ENCODE measurements around the gene TOP1.
A peak's percentile ranks its signal among the peaks of the same experiment; 100 is the strongest.
"Not testable (repeated sequence)": the region's sequence is repeated elsewhere in the genome, so short reads cannot be mapped to it uniquely, and the experiment has no call there.

TOP1 gene

GRCh38 chr20:41028359-41029149 is at the start of gene TOP1:
TSS of gene TOP1 (plus strand) at chr20:41028822. CDS start at chr20:41029068, 246 bp downstream.
- DNase-seq: peak; percentile 100

- no peak for DNase-seq
These were observed 49.4 kb upstream of the TOP1 start for GRCh38 chr20:40979247-40979646.

GRCh38 chr20:40980106-40980827 is 48.4 kb upstream of the TOP1 start:
- no peak for DNase-seq

- no peak for DNase-seq
These were observed 47.8 kb upstream of the TOP1 start for GRCh38 chr20:40980828-40981310.

GRCh38 chr20:40982415-40983145 is 46.0 kb upstream of the TOP1 start:
- no peak for DNase-seq

- no peak for DNase-seq
These were observed 44.7 kb upstream of the TOP1 start for GRCh38 chr20:40983898-40984297.

GRCh38 chr20:40984496-40984895 is 44.1 kb upstream of the TOP1 start:
- no peak for DNase-seq

GRCh38 chr20:40986774-40987173 is 41.8 kb upstream of the TOP1 start:
- DNase-seq: no peak

GRCh38 chr20:40990542-40991120 is 38.0 kb upstream of the TOP1 start:
- DNase-seq: peak; percentile 75 to 82

- DNase-seq: peak in 1 of 2 experiments; percentile 31
These were observed 37.3 kb upstream of the TOP1 start for GRCh38 chr20:40991181-40991889.

GRCh38 chr20:40992349-40993113 is 36.1 kb upstream of the TOP1 start:
- no peak for DNase-seq

- no peak for DNase-seq
These were observed 34.7 kb upstream of the TOP1 start for GRCh38 chr20:40993794-40994540.

- no peak for DNase-seq
These were observed 32.3 kb upstream of the TOP1 start for GRCh38 chr20:40996326-40996725.

GRCh38 chr20:40997116-40997515 is 31.5 kb upstream of the TOP1 start:
- DNase-seq: no peak

GRCh38 chr20:40999841-41000240 is 28.8 kb upstream of the TOP1 start:
- DNase-seq: no peak

- no peak for DNase-seq
These were observed 28.0 kb upstream of the TOP1 start for GRCh38 chr20:41000628-41001027.

GRCh38 chr20:41001497-41001896 is 27.1 kb upstream of the TOP1 start:
- no peak for DNase-seq

- no peak for DNase-seq
These were observed 25.8 kb upstream of the TOP1 start for GRCh38 chr20:41002842-41003142.

GRCh38 chr20:41003143-41003935 is 25.3 kb upstream of the TOP1 start:
- DNase-seq: peak; percentile 73 to 82

- DNase-seq: not testable (repeated sequence)
These were observed 24.7 kb upstream of the TOP1 start for GRCh38 chr20:41003936-41004294.
